ENCODE measurements around the gene CRLF2.
"Not testable (repeated sequence)": the region's sequence is repeated elsewhere in the genome, so short reads cannot be mapped to it uniquely, and the experiment has no call there.

CRLF2 gene

DNA sequence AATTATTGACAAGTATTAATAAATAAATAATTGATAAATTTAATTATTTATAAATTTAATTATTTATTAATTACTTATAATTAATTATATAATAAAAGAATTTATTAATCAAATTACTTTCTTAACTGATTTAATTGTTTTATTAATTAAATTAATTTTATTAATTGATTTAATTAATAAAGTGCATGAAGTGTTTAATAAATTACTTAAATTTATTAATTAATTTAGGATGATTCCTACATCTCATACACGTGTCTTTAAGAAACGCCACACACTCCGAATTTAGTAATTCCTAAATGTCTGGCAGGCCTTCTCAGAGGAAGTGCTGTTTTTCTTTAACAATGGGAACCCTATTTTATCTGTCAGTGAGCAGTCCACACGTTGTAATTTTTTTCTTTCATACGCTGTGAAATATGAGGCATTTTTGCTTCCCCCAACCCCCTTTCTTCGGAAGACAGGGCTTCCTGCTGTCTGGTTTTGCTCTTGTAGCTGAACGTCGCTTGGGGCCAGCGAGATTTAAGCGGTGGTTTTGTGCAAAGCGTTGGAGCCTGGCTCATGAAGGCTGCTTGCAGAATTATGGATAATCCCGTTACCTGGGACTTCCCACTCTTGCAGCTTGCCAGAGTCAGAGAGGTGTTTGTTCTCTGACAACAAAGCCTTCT is 46.8 kb downstream of the CRLF2 start:
- peak; percentile 78 for DNase-seq

DNA sequence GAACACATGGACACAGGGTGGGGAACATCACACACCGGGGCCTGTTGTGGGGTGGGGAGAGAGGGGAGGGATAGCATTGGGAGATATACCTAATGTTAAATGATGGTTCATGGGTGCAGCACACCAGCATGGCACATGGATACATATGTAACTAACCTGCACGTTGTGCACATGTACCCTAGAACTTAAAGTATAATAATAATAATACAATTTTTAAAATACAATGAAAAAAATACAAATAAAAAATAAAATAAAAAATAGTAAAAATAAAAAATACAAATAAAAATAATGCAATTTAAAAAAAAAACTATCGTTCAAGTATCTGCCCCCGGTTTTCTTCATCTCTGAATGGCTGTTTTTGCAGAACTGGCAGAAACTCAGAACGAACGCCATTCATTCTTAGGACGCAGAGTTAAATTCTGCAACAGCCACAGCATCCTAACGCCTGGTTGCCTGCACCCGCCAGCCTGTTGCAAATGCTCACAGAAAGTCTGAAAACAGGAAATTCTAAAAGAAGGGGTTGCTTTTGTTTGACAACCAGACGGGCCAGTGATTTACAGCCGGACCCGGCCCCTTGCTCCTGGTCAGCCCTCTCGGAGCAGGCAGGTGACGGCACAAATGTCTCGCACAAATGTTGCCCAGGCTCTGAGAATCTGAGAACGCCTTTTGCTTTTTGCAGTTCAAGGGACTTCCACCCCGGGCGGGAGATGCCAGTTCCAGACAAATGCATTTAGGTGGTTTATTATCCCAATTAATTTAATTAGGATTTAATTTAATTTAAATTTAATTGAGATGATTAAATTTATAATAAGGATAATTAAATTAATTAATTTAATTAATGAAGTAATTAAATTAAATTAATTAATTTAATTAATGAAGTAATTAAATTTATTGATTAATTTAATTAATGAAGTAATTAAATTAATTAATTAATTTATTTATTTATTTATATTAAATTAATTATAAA is 47.8 kb downstream of the CRLF2 start:
- DNase-seq, result peak; percentile 39

DNA sequence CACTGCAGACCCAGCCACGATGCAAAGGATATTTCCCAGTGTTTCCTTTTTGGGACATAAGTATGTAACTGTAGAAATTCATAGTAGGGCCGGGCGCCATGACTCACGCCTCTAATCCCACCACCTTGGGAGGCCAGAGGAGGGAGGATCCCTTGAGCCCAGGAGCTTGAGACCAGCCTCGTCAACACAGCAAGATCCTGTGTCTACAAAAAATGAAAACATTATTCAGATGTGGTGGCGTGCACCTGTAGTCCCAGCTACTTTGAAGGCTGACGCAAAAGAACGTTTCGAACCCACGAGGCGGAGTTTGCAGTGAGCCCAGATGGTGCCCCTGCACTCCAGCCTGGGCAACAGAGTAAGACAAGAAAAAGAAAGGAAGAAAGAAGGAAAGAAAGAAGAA is 49.2 kb downstream of the CRLF2 start:
- no peak for DNase-seq

DNA sequence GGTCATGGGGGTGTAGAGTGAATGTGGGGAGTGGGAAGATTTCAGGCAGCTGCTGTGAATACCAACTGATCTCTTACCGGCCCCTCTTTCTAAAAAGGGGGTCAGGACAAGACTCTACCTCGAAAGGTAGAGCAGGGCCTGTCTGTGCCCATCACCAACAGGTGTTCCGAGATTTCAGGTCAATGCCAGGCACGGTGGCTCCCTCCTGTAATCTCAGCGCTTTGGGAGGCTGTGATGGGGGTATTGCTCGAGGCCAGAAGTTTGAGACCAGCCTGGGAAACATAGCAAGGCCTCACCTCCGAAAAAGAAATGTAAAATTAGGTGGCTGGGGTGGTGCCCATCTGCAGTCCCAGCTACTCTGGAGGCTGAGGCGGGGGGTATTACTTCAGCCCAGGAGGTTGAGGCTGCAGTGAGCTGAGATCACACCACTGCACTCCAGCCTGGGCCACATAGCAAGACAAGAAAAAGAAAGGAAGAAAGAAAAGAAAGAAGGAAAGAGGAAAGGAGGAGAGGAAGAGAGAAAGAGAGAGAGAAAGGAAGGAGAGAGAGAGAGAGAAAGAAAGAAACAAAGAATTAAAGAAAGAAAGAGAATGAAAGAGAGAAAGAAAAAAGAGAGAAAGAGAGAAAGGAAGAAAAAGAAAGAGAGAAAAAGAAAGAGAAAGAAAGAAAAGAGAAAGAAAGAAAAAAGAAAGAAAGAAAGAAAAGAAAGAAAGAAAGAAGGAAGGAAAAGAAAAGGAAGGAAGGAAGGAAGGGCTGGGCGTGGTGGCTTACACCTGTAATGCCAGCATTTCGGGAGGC is 50.1 kb downstream of the CRLF2 start:
- no peak for DNase-seq

DNA sequence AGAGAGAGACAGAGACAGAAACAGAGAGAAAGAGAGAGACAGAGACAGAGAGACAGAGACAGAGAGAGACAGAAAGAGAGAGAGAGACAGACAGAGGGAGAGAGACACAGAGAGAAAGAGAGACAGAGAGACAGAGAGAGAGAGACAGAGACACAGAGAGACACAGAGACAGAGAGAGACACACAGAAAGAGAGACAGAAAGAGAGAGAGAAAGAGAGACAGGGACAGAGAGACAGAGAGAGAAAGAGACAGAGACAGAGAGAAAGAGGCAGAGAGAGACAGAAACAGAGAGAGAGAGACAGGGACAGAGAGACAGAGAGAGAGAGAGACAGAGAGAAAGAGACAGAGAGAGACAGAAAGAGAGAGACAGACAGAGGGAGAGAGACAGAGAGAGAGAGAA is 52.9 kb downstream of the CRLF2 start:
- no peak for DNase-seq

DNA sequence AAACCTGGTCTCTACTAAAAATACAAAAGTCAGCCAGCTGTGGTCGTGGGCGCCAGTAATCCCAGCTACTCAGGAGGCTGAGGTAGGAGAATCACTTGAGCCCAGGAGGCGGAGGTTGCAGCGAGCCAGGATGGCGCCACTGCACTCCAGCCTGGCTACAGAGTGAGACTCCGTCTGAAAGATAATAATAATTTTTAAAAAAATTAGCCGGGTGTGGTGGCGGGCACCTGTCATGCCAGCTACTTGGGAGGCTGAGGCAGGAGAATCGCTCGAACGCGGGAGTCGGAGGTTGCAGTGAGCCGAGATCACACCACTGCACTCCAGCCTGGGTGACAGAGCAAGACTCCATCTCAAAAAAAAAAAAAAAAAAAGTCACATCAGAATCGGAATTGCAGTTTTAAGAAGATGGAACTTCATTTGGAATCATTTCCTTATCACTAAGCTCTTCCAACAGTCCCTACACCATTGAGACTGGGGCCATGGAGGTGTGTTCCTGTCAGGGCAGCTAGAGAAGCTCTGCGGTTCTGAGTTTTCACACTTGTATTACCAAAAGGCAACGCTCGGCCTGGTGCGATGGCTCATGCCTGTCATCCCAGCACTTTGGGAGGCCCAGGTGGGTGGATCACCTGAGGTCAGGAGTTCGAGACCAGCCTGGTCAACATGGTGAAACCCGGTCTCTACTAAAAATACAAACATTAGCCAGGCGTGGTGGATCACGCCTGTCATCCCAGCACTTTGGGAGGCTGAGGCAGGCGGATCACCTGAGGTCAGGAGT is 55.6 kb downstream of the CRLF2 start:
- not testable (repeated sequence) for DNase-seq

DNA sequence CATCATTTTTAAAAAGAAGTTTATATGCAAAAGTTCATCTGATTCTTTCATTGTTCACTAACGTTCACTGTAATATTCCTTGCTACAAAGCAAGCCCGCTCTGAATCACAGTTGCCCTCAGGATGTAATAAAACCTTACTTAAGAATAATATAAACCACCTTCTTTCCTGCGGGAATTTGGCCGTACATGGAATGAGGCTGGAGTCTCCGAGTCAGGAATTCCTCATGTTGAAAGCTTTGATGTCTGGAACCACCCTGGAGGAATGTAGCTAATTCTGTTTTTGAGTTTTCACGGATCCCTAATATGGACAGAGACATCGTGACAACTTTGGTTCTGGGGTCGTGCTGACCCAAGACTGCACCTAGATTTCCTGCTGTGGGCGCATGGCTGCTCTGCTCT is 58.5 kb downstream of the CRLF2 start:
- no peak for DNase-seq

DNA sequence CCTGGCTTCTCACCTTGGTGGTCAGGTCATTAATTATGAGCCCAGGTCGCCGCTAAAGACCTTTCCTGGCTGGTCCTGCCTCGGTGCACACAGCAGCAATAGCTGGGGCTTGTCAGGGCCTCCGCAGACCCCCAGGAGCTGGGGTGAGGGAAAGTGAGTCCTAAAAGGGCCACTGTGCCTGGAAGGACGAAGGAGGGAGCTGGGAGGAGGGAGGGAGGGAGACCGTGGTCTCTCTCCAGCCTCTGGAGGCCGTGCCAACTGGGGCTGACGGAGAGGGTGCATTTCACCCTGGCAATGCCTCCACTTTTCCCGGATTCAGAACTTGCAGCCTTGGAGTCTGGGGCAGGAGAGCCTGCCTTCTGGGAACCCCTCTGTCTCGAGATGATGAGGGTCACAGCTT is 60.4 kb downstream of the CRLF2 start:
- no peak for DNase-seq

DNA sequence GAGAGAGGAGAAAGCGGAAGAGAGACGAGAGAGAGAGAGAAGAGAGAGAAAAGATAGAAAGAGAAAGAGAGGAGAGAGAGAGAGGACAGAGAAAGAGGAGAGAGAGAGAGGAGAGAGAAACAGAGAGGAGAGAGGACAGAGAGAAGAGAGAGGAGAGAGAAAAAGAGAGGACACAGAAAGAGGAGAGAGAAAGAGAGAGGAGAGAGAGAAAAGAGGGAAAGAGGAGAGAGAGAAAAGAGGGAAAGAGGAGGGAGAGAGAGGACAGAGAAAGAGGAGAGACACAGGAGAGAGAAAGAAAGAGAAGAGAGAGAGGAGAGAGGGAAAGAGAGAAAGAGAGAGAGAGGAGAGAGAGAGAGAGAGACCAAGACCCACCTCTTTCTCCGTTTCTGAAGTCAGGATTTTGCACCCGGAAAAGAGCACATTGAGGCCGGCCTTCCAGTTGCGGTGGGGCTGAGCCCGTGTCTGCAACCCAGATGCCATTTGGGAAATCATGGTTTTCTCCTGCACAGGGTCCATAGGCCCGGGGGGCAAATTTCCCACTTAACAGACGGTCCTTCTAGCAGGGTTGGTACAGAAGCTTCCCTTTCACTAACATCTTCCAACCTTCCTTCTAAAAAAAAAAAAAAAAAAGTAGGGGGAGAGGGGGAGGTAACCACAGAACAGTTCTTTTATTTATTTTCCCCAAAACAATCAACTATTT is 60.9 kb downstream of the CRLF2 start:
- DNase-seq, result no peak

DNA sequence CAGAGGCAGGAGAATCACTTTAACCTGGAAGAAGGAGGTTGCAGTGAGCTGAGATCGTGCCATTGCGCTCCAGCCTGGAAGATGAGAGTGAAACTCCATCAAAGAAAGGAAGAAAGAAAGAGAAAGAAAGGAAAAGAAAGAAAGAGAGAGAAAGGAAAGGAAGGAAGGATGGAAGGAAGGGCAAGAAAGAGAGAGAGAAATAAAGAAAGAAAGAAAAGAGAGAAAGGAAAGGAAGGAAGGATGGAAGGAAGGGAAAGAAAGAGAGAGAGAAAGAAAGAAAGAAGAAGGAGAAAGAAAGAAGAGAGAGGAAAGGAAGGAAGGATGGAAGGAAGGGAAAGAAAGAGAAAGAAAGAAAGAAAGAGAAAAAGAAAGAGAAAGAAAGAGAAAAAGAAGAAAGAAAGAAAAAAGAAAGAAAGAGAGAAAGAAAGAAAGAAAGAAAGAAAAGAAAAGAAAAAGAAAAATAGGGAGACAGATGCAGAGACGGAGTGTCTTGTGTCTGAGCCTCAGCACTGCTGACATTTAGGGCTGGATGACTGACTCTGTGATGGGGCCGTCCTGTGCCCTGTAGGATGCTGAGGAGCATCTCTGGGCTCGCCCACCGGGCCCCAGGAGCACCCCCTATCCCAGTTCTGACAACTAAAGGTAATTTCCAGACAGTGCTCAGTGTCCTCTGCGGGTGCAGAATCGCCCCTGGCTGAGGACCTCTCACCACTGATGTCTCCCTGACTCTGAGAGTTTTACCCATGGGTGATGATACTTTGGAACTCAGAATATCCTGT is 61.7 kb downstream of the CRLF2 start:
- no peak for DNase-seq

DNA sequence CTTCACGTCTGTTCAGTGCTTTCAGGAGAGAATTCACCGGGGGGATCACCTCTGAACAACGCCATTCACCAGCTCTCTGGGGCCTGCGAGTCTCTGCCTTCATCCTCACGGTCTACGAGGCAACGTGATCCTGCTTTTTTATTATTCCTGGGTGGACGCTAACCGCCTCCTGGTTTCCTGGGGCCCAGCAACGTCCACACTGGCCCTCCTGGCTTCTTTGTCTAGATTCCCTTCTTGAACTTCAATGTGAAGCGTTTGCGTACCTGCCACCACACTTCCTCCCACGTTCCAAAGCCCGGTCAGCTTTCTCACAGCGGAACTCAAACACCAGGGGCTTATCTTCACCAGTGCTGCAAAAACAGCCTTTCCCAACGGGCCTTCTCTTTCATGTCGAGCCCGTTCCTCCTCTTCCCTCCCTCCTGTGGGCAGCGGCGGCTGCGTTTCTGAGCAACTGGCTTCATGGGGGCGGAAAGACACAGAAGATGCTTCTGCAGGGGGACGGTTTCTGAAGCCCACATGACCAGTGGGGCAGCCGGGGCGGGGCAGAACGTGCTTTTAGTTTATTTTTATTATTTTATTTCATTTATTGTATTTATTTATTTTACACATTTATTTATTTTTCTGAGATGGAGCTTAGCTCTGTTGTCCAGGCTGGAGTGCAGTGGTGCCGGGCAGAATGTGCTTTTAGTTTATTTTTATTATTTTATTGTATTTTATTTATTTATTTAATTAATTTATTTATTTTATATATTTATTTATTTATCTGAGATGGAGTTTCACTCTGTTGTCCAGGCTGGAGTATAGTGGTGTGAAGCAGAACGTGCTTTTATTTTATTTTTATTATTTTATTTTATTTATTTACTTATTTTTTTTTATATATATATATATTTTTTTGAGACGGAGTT is 64.6 kb downstream of the CRLF2 start:
- no peak for DNase-seq

DNA sequence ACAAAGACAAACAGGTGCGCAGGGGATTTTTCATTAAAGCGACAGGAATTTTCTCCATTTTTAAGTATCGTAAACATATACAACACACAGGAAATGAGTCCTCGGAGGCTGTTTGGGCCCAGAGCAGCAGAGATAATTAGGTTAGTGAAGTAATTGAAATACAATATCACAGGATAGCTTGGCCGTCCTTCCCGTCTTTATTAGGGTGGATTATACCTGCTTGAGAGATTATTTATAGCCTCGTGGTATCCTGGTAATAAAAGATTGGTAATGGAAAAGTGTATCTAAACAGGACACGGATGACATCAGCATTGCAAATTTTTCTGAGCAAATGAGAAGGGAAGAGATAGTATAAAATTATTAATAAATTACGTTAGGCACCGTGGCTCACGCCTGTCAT is 68.2 kb downstream of the CRLF2 start:
- DNase-seq, result no peak
